HepG2 (cell line): Measurements from ENCODE around the gene NUTF2. TPM values are rescaled to one million over a fixed set of nuclear protein-coding genes. Genes with fewer than 3 reads are reported as not detected.
A peak's percentile ranks its signal among the peaks of the same experiment; 100 is the strongest.

ENCODE experiments used
- DNMT1 ChIP-seq: sonication (generic); formaldehyde crosslinking; IDR thresholded peaks from 2 replicates; pipeline ENCODE4 v1.5.1; 2020; ENCODE audit warnings: mild to moderate bottlenecking, missing genetic modification reagents
- FIP1L1 ChIP-seq: fragments of 200-400 bp; formaldehyde crosslinking; IDR thresholded peaks from 2 replicates; pipeline ENCODE4 v1.6.1; 2018; ENCODE audit warnings: low read depth, mild to moderate bottlenecking, low read length, moderate library complexity, borderline replicate concordance; ENCODE audit not compliant: insufficient read depth
- HIVEP1 ChIP-seq: sonication (generic); formaldehyde crosslinking; IDR thresholded peaks from 2 replicates; pipeline ENCODE4 v1.4.0; 2020; ENCODE audit warnings: mild to moderate bottlenecking, missing genetic modification reagents
- HNRNPK ChIP-seq: fragments of 200-400 bp; formaldehyde crosslinking; IDR thresholded peaks from 2 replicates; pipeline ENCODE4 v1.6.1; 2018; ENCODE audit warnings: low read length, low read depth, moderate library complexity, mild to moderate bottlenecking; ENCODE audit not compliant: poor library complexity, severe bottlenecking
- MNT ChIP-seq: fragments of 450-650 bp; IDR thresholded peaks from 2 replicates; pipeline ENCODE4 v1.6.1; 2016
- ZNF430 ChIP-seq: sonication (generic); formaldehyde crosslinking; IDR thresholded peaks from 2 replicates; pipeline ENCODE4 v1.9.0; 2021; ENCODE audit warnings: mild to moderate bottlenecking, missing genetic modification reagents
- polyA plus RNA-seq, 8 experiments: library from polyadenylated mRNA; depleted of rRNA in 3 of 8; stranded (reverse) in 7 of 8; unstranded in 1 of 8; fragments of >200 nt; fragmentation: Illumina TruSeq in 4 of 8; extraction: Trizol in 4 of 8; gene quantifications; 2 replicates each; pipeline versions ENCODE4 v1.2.1 to v1.2.3, GENCODE V29; 2011 to 2016; ENCODE audit warnings: low read depth in 4 of 8, missing spikeins in 1 of 8, mixed read lengths in 1 of 8; ENCODE audit not compliant: insufficient read depth in 1 of 8
- total RNA-seq, 5 experiments: library from RNA; depleted of rRNA; stranded (reverse); fragments of >200 nt; fragmentation: Illumina TruSeq; extraction: Trizol; gene quantifications; 2 replicates each; pipeline ENCODE4 v1.2.3, GENCODE V29; 2016; ENCODE audit warnings: low read depth in 1 of 5
- TF ChIP-seq, protein P1 (sequence below): sonication (generic); formaldehyde crosslinking; IDR thresholded peaks from 2 replicates; pipeline ENCODE4 v1.5.0; 2020; ENCODE audit warnings: mild to moderate bottlenecking, missing genetic modification reagents, borderline replicate concordance
- TF ChIP-seq, protein P2 (sequence below): sonication (generic); formaldehyde crosslinking; IDR thresholded peaks from 2 replicates; pipeline ENCODE4 v1.4.0; 2020; ENCODE audit warnings: missing genetic modification reagents
- TF ChIP-seq, protein P3 (sequence below): sonication (generic); formaldehyde crosslinking; IDR thresholded peaks from 2 replicates; pipeline ENCODE4 v1.4.0; 2020; ENCODE audit warnings: mild to moderate bottlenecking, missing genetic modification reagents
- TF ChIP-seq, protein P4 (sequence below): sonication (generic); formaldehyde crosslinking; IDR thresholded peaks from 2 replicates; pipeline ENCODE4 v1.8.1; 2022; ENCODE audit warnings: mild to moderate bottlenecking, missing genetic modification reagents

The NUTF2 gene
- total and polyA plus RNA-seq, 2 of the 13 experiments (the other 11 are each of a cell fraction or from before 2014, with no cell fraction given) = 168 to 214 TPM

DNA sequence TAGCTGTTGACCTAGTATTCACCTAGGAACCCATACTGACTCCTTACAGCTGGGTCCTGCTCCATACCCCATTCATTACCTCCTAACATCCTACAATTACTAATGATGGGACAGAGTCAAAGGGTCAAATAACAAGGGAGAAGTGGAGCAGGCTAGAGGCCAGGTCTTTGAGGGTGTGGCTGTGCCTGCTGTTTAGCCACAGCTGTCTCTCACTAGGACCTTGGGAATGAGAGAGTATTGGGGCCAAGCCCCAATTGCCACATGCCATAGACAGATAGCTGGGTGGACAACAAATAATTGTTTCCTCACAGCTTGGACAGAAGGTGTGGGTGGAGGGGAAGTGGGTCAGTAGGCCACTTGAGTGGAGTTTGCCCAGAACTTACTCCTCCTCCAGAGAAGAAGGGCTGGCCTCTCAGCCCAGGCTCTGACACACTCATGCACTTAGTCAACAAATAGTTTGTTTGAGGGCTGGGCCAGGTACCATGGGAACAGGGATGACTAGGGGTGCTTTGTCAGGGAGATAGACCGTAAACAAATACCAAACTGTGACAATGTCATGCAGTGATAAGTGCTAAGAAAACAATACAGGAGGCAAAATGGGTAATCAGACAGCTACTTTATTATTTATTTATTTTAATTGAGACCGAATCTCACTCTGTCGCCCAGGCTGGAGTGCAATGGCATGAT is 11.0 kb downstream of the NUTF2 start (continued):
- TF ChIP-seq, protein P1, sequence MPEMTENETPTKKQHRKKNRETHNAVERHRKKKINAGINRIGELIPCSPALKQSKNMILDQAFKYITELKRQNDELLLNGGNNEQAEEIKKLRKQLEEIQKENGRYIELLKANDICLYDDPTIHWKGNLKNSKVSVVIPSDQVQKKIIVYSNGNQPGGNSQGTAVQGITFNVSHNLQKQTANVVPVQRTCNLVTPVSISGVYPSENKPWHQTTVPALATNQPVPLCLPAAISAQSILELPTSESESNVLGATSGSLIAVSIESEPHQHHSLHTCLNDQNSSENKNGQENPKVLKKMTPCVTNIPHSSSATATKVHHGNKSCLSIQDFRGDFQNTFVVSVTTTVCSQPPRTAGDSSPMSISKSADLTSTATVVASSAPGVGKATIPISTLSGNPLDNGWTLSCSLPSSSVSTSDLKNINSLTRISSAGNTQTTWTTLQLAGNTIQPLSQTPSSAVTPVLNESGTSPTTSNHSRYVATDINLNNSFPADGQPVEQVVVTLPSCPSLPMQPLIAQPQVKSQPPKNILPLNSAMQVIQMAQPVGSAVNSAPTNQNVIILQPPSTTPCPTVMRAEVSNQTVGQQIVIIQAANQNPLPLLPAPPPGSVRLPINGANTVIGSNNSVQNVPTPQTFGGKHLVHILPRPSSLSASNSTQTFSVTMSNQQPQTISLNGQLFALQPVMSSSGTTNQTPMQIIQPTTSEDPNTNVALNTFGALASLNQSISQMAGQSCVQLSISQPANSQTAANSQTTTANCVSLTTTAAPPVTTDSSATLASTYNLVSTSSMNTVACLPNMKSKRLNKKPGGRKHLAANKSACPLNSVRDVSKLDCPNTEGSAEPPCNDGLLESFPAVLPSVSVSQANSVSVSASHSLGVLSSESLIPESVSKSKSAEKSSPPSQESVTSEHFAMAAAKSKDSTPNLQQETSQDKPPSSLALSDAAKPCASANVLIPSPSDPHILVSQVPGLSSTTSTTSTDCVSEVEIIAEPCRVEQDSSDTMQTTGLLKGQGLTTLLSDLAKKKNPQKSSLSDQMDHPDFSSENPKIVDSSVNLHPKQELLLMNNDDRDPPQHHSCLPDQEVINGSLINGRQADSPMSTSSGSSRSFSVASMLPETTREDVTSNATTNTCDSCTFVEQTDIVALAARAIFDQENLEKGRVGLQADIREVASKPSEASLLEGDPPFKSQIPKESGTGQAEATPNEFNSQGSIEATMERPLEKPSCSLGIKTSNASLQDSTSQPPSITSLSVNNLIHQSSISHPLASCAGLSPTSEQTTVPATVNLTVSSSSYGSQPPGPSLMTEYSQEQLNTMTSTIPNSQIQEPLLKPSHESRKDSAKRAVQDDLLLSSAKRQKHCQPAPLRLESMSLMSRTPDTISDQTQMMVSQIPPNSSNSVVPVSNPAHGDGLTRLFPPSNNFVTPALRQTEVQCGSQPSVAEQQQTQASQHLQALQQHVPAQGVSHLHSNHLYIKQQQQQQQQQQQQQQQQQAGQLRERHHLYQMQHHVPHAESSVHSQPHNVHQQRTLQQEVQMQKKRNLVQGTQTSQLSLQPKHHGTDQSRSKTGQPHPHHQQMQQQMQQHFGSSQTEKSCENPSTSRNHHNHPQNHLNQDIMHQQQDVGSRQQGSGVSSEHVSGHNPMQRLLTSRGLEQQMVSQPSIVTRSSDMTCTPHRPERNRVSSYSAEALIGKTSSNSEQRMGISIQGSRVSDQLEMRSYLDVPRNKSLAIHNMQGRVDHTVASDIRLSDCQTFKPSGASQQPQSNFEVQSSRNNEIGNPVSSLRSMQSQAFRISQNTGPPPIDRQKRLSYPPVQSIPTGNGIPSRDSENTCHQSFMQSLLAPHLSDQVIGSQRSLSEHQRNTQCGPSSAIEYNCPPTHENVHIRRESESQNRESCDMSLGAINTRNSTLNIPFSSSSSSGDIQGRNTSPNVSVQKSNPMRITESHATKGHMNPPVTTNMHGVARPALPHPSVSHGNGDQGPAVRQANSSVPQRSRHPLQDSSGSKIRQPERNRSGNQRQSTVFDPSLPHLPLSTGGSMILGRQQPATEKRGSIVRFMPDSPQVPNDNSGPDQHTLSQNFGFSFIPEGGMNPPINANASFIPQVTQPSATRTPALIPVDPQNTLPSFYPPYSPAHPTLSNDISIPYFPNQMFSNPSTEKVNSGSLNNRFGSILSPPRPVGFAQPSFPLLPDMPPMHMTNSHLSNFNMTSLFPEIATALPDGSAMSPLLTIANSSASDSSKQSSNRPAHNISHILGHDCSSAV (CRISPR knock-in tag) = no peak
- TF ChIP-seq MNT = peak; percentile 70
- no peak for TF ChIP-seq ZNF430 (CRISPR knock-in tag)
- 0 out of 2 replicates have a peak, but pooled peaks have one; percentile 39 for TF ChIP-seq FIP1L1
- no peak for TF ChIP-seq DNMT1 (CRISPR knock-in tag)
- TF ChIP-seq, protein P2, sequence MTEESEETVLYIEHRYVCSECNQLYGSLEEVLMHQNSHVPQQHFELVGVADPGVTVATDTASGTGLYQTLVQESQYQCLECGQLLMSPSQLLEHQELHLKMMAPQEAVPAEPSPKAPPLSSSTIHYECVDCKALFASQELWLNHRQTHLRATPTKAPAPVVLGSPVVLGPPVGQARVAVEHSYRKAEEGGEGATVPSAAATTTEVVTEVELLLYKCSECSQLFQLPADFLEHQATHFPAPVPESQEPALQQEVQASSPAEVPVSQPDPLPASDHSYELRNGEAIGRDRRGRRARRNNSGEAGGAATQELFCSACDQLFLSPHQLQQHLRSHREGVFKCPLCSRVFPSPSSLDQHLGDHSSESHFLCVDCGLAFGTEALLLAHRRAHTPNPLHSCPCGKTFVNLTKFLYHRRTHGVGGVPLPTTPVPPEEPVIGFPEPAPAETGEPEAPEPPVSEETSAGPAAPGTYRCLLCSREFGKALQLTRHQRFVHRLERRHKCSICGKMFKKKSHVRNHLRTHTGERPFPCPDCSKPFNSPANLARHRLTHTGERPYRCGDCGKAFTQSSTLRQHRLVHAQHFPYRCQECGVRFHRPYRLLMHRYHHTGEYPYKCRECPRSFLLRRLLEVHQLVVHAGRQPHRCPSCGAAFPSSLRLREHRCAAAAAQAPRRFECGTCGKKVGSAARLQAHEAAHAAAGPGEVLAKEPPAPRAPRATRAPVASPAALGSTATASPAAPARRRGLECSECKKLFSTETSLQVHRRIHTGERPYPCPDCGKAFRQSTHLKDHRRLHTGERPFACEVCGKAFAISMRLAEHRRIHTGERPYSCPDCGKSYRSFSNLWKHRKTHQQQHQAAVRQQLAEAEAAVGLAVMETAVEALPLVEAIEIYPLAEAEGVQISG (CRISPR knock-in tag) = peak; percentile 35; the same call in 1 of the 2 replicates
- no peak for TF ChIP-seq HIVEP1
- TF ChIP-seq, protein P3, sequence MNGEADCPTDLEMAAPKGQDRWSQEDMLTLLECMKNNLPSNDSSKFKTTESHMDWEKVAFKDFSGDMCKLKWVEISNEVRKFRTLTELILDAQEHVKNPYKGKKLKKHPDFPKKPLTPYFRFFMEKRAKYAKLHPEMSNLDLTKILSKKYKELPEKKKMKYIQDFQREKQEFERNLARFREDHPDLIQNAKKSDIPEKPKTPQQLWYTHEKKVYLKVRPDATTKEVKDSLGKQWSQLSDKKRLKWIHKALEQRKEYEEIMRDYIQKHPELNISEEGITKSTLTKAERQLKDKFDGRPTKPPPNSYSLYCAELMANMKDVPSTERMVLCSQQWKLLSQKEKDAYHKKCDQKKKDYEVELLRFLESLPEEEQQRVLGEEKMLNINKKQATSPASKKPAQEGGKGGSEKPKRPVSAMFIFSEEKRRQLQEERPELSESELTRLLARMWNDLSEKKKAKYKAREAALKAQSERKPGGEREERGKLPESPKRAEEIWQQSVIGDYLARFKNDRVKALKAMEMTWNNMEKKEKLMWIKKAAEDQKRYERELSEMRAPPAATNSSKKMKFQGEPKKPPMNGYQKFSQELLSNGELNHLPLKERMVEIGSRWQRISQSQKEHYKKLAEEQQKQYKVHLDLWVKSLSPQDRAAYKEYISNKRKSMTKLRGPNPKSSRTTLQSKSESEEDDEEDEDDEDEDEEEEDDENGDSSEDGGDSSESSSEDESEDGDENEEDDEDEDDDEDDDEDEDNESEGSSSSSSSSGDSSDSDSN (CRISPR knock-in tag) = peak; percentile 7; the same call in 1 of the 2 replicates
- TF ChIP-seq HNRNPK = no peak
- TF ChIP-seq, protein P4, sequence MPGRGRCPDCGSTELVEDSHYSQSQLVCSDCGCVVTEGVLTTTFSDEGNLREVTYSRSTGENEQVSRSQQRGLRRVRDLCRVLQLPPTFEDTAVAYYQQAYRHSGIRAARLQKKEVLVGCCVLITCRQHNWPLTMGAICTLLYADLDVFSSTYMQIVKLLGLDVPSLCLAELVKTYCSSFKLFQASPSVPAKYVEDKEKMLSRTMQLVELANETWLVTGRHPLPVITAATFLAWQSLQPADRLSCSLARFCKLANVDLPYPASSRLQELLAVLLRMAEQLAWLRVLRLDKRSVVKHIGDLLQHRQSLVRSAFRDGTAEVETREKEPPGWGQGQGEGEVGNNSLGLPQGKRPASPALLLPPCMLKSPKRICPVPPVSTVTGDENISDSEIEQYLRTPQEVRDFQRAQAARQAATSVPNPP = no peak
